Measurements from ENCODE around the gene USF2. TPM values are rescaled to one million over a fixed set of nuclear protein-coding genes. Genes with fewer than 3 reads are reported as not detected.

USF2 gene
- total RNA-seq, 2 experiments from 2014 or later: 116 to 154 TPM

DNA sequence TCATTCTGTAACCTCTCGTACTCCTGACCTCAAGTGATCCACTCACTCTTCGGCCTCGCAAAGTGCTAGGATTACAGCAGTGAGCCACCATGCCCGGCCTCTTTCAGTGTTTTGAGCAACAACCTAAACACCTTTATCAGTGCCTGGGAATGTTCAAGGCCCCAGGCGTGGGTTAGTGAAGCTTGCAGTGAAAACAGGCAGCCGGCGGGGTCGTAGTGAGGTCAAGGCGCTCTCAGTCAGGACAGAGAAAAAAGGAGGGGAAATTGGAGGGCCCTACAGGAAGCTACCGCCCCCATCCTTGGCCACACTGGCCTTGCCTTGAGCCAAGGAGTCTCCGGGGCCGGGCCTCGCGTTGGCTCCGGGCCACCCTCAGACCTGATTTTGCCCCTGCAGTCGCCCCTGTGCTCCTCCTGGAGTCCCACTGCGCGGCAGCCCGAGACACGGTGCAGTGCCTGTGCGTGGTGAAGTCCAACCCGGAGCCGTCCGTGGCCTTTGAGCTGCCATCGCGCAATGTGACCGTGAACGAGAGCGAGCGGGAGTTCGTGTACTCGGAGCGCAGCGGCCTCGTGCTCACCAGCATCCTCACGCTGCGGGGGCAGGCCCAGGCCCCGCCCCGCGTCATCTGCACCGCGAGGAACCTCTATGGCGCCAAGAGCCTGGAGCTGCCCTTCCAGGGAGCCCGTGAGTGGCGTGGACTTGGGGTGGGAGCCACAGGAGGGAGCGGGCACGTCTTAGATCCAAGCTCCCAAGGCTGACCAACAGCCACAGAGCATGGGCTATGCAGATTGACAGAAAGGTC is 40.9 kb downstream of the USF2 start:
- no peak overlapping the region for H3K4me3 Mint-ChIP-seq
- no peak for ATAC-seq
- CTCF ChIA-PET: no interaction called here
- no peaks in the 10 kb centered on the region for H3K4me1 Mint-ChIP-seq
- H3K27ac Mint-ChIP-seq: no peak overlapping the region
- no peaks in the 10 kb centered on the region for H3K27me3 Mint-ChIP-seq
- H3K9me3 Mint-ChIP-seq (ENCODE audit: low read depth): no peaks in the 10 kb centered on the region
- POLR2A ChIA-PET: no interaction called here
- no peaks in the 10 kb centered on the region for H3K36me3 Mint-ChIP-seq (ENCODE audit: low read depth)
- intact Hi-C loops (cut with DNase I, micrococcal nuclease): no loop called here
- DNase-seq: no peak

- ChIA-PET POLR2A (no interaction called here), CTCF (no interaction called here)
- ATAC-seq: peak; percentile 36
- DNase-seq: peak; percentile 25
- Mint-ChIP-seq H3K27me3 (no peaks in the 10 kb centered on the region), H3K36me3 (ENCODE audit: low read depth) (no peaks in the 10 kb centered on the region), H3K4me1 (no peaks in the 10 kb centered on the region), H3K27ac (no peak overlapping the region), H3K9me3 (ENCODE audit: low read depth) (no peaks in the 10 kb centered on the region), H3K4me3 (no peak overlapping the region)
- intact Hi-C loops (cut with DNase I, micrococcal nuclease): no loop called here
Observed at GRCh38 chr19:35310331-35310730, 41.6 kb downstream of the USF2 start.

DNA sequence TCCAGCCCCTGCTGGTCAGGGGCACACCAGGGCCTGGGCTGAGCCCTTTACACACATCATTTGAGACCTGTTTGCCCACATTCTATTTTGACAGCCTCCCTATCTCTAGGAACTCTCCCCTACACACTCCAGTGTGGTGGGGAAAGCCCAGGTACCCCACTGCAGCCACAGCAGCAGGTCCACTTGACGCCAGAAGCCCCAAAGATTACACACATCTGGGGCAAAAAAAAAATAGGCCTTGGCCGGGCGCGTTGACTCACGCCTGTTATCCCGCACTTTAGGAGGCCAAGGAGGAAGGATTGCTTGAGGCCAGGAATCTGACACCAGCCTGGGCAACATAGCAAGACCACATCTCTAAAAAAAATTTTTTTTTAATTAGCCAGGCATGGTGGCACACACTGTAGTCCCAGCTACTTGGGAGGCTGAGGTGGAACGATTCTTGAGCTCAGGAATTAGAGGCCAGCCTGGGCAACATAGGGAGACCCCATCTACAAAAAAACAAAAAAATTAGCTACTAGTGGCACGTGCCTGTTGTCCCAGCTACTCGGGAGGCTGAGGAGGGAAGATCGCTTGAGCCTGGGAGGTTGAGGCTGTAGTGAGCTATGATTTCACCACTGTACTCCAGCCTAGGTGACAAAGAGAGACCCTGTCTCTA is 42.2 kb downstream of the USF2 start:
- Mint-ChIP-seq H3K36me3 (ENCODE audit: low read depth) (no peaks in the 10 kb centered on the region), H3K9me3 (ENCODE audit: low read depth) (no peaks in the 10 kb centered on the region), H3K4me1 (no peaks in the 10 kb centered on the region), H3K27ac (no peak overlapping the region), H3K27me3 (no peaks in the 10 kb centered on the region), H3K4me3 (no peak overlapping the region)
- ATAC-seq: no peak
- intact Hi-C loops (cut with DNase I, micrococcal nuclease): no loop called here
- POLR2A ChIA-PET: no interaction called here
- CTCF ChIA-PET: interaction anchor here (0.5 to 1.3 kb wide), 2 partner anchors 16 to 23 kb away, joined by 5 to 6 read pairs; no protein-coding TSS in a partner anchor
- no peak for DNase-seq

DNA sequence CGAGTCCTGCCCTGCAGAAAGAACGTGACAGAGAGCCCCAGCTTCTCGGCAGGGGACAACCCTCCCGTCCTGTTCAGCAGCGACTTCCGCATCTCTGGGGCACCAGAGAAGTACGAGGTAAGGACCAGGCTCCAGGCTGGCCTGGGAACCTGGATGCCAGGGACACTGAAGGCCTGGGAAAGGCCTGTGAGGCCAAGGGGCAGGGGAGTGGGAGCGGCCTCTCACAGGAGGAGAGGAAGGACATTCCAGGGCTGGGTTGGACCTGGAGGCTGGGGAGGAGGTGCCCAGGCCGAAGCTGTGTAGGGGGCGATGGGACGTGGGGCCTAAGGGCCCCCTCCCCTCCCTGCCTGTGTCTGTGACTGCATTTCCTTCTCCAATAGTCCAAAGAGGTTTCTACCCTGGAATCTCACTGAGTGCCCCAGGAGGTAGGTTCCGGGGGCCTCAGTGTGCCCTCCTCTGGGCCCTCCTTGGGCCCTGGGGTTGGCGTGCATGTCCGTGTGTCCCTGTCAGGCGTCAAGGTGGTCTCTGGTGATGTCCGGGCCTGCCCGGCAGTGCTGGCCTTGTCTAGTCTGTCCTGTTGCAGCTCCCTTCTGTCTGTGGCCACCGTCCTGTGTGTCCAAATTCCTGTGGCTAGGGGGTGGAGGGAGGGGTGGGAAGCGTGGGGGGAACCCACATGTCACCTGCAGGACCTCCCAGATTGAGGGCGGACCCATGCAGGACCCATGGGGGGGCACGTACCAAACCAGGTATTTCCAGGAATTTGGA is 43.3 kb downstream of the USF2 start:
- intact Hi-C loops (cut with DNase I, micrococcal nuclease): no loop called here
- Mint-ChIP-seq H3K27ac (no peak overlapping the region), H3K36me3 (ENCODE audit: low read depth) (no peaks in the 10 kb centered on the region), H3K9me3 (ENCODE audit: low read depth) (no peaks in the 10 kb centered on the region), H3K27me3 (no peaks in the 10 kb centered on the region), H3K4me3 (no peak overlapping the region), H3K4me1 (no peaks in the 10 kb centered on the region)
- CTCF ChIA-PET: interaction anchor here (0.6 to 1.3 kb wide), 2 partner anchors 22 to 51 kb away, joined by 3 to 6 read pairs; no protein-coding TSS in a partner anchor
- ATAC-seq: no peak
- POLR2A ChIA-PET: no interaction called here
- DNase-seq: no peak

GRCh38 chr19:35313587-35313986 is 44.8 kb downstream of the USF2 start:
- Mint-ChIP-seq H3K27me3 (no peaks in the 10 kb centered on the region), H3K27ac (no peak overlapping the region), H3K4me3 (no peak overlapping the region), H3K4me1 (peaks cover 2% of the 10 kb centered on the region), H3K9me3 (ENCODE audit: low read depth) (no peaks in the 10 kb centered on the region), H3K36me3 (ENCODE audit: low read depth) (no peaks in the 10 kb centered on the region)
- POLR2A ChIA-PET: no interaction called here
- no peak for DNase-seq
- intact Hi-C loops (cut with DNase I, micrococcal nuclease): no loop called here
- ATAC-seq: no peak
- CTCF ChIA-PET: interaction anchor here (0.7 to 1.4 kb wide), 3 partner anchors 15 to 73 kb away, joined by 3 to 4 read pairs (median 3); partner anchors contain the start of gene CD22

- intact Hi-C loops (cut with DNase I, micrococcal nuclease): no loop called here
- ChIA-PET POLR2A (no interaction called here), CTCF (interaction anchor here (0.5 to 1.4 kb wide), 3 partner anchors 15 to 199 kb away, joined by 3 read pairs; partner anchors contain the start of genes CD22 and FXYD3)
- no peak overlapping the region for H3K27ac Mint-ChIP-seq
- peaks cover 7% of the 10 kb centered on the region for H3K4me1 Mint-ChIP-seq
- DNase-seq (no peak), ATAC-seq (no peak)
- H3K36me3 Mint-ChIP-seq (ENCODE audit: low read depth): no peaks in the 10 kb centered on the region
- H3K9me3 Mint-ChIP-seq (ENCODE audit: low read depth): no peaks in the 10 kb centered on the region
- H3K27me3 Mint-ChIP-seq: no peaks in the 10 kb centered on the region
- no peak overlapping the region for H3K4me3 Mint-ChIP-seq
Observed at GRCh38 chr19:35314031-35314430, 45.3 kb downstream of the USF2 start.

GRCh38 chr19:35314858-35315470 is 46.2 kb downstream of the USF2 start:
- DNase-seq (no peak), ATAC-seq (no peak)
- Mint-ChIP-seq H3K36me3 (ENCODE audit: low read depth) (no peaks in the 10 kb centered on the region), H3K4me1 (peaks cover 7% of the 10 kb centered on the region), H3K27ac (no peak overlapping the region), H3K4me3 (no peak overlapping the region), H3K9me3 (ENCODE audit: low read depth) (no peaks in the 10 kb centered on the region), H3K27me3 (no peaks in the 10 kb centered on the region)
- intact Hi-C loops (cut with DNase I, micrococcal nuclease): no loop called here
- ChIA-PET CTCF (interaction anchor here (0.5 to 0.6 kb wide), 2 partner anchors 181 to 200 kb away, joined by 3 read pairs; partner anchors contain the start of gene FXYD3), POLR2A (no interaction called here)

- CTCF ChIA-PET: no interaction called here
- intact Hi-C loops (cut with DNase I, micrococcal nuclease): no loop called here
Observed at GRCh38 chr19:35315883-35316282, 47.1 kb downstream of the USF2 start.

GRCh38 chr19:35316560-35316959 is 47.8 kb downstream of the USF2 start:
- no peak for ATAC-seq
- no peak for DNase-seq
- H3K4me1 Mint-ChIP-seq: peaks cover 7% of the 10 kb centered on the region
- H3K9me3 Mint-ChIP-seq (ENCODE audit: low read depth): no peaks in the 10 kb centered on the region
- ChIA-PET CTCF (no interaction called here), POLR2A (no interaction called here)
- intact Hi-C loops (cut with DNase I, micrococcal nuclease): no loop called here
- no peak overlapping the region for H3K4me3 Mint-ChIP-seq
- H3K27ac Mint-ChIP-seq: no peak overlapping the region
- H3K36me3 Mint-ChIP-seq (ENCODE audit: low read depth): no peaks in the 10 kb centered on the region
- peaks cover 2% of the 10 kb centered on the region for H3K27me3 Mint-ChIP-seq

More at GRCh38 chr19:35315883-35316282, 47.1 kb downstream of the USF2 start:
- Mint-ChIP-seq H3K27ac (no peak overlapping the region), H3K9me3 (ENCODE audit: low read depth) (no peaks in the 10 kb centered on the region), H3K4me1 (peaks cover 7% of the 10 kb centered on the region), H3K4me3 (no peak overlapping the region), H3K27me3 (peaks cover 2% of the 10 kb centered on the region), H3K36me3 (ENCODE audit: low read depth) (no peaks in the 10 kb centered on the region)
- POLR2A ChIA-PET: no interaction called here
- no peak for DNase-seq
- no peak for ATAC-seq

DNA sequence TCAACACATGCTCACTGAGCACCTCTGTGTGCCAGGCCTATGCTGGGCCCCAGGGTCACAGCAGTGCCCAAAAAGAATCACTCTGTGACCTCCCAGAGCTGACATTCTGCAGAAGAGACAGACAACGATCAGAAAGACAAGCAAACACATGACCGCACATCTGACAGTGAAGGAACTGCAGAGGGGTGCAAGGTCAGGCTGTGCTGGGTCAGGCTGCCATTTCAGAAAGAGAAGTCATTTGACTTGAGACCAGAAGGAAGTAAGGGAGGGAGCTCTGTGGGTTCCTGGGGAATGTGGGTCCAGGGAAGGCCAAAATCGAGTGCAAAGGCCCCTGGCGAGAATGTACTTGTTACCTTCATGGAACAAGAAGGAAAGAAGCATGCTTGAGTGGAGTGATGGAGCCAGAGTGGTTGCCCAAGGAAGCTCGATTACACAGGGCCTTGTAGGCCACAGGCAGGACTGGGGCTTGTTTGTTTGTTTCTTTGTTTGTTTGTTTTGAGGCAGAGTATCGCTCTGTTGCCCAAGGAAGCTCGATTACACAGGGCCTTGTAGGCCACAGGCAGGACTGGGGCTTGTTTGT is 48.8 kb downstream of the USF2 start:
- DNase-seq: no peak
- ChIA-PET CTCF (interaction anchor here (0.6 to 0.7 kb wide), 2 partner anchors 8 to 89 kb away, joined by 3 to 4 read pairs; no protein-coding TSS in a partner anchor), POLR2A (no interaction called here)
- ATAC-seq: no peak
- H3K27me3 Mint-ChIP-seq: peaks cover 4% of the 10 kb centered on the region
- no peaks in the 10 kb centered on the region for H3K9me3 Mint-ChIP-seq (ENCODE audit: low read depth)
- H3K4me1 Mint-ChIP-seq: peaks cover 7% of the 10 kb centered on the region
- no peak overlapping the region for H3K27ac Mint-ChIP-seq
- no peaks in the 10 kb centered on the region for H3K36me3 Mint-ChIP-seq (ENCODE audit: low read depth)
- intact Hi-C loops (cut with DNase I, micrococcal nuclease): no loop called here
- no peak overlapping the region for H3K4me3 Mint-ChIP-seq
